H1 (cell line): ENCODE results near the gene OR5K2. TPM values are rescaled to one million over a fixed set of nuclear protein-coding genes. Genes with fewer than 3 reads are reported as not detected.

ENCODE experiments used
- CTCF ChIA-PET: fragments of 300-600 bp; sonication (Branson Sonifier 250); formaldehyde crosslinking; loops from one replicate; lab custom pipeline; 2021; ENCODE audit not compliant: partially characterized antibody; lab: Charles Lee
- POLR2A ChIA-PET: fragments of 300-600 bp; sonication (Branson Sonifier 250); formaldehyde crosslinking; loops from one replicate; lab custom pipeline; 2021; ENCODE audit warnings: inconsistent platforms; ENCODE audit not compliant: partially characterized antibody; lab: Charles Lee
- DNase-seq, 2 experiments: peaks; one replicate each; pipeline versions ENCODE4 v3.0.0 to v3.0.0-alpha.2; 2010 to 2022; ENCODE audit warnings: low spot score in 2 of 2, low read depth in 1 of 2, mixed read lengths in 1 of 2
- FAIRE-seq: peaks from 2 replicates; lab custom pipeline; 2011; peaks lifted over from hg19 to GRCh38; lab: Jason Lieb, UNC
- H2AFZ ChIP-seq: 2 replicates; pipeline ENCODE4 v1.8.1; 2012; ENCODE audit warnings: low read length, inconsistent platforms
- H2AK5ac ChIP-seq: 2 replicates; pipeline ENCODE4 v1.6.1; 2013; ENCODE audit warnings: low read depth, low read length
- H2BK120ac ChIP-seq: replicated peaks from 2 replicates; pipeline ENCODE3; 2013; ENCODE audit warnings: low read depth, low read length, inconsistent platforms
- H2BK12ac ChIP-seq: 2 replicates; pipeline ENCODE4 v1.6.1; 2013; ENCODE audit warnings: low read depth, low read length
- H2BK15ac ChIP-seq: 2 replicates; pipeline ENCODE4 v1.6.1; 2013; ENCODE audit warnings: low read length
- H2BK20ac ChIP-seq: 2 replicates; pipeline ENCODE4 v1.6.1; 2013; ENCODE audit warnings: low read length
- H2BK5ac ChIP-seq: 2 replicates; pipeline ENCODE4 v1.6.1; 2013; ENCODE audit warnings: low read depth, low read length
- H3K14ac ChIP-seq: 2 replicates; pipeline ENCODE4 v1.6.1; 2013; ENCODE audit warnings: inconsistent platforms; ENCODE audit not compliant: insufficient read length
- H3K18ac ChIP-seq: 2 replicates; pipeline ENCODE4 v1.6.1; 2013; ENCODE audit warnings: low read length; ENCODE audit errors: extremely low read depth
- H3K23ac ChIP-seq: 2 replicates; pipeline ENCODE4 v1.6.1; 2013; ENCODE audit warnings: inconsistent platforms; ENCODE audit not compliant: insufficient read length
- H3K23me2 ChIP-seq: 2 replicates; pipeline ENCODE4 v1.6.1; 2013; ENCODE audit warnings: low read depth, low read length
- H3K27ac ChIP-seq: 2 replicates; pipeline ENCODE4 v1.6.1; 2011; ENCODE audit warnings: low read depth, low read length, inconsistent platforms
- H3K27me3 ChIP-seq, 4 experiments: replicated peaks in 1 of 4; 1 replicate in 1 of 4; 2 replicates in 3 of 4; pipeline versions ENCODE4 v1.6.1 to v1.8.1; 2011 to 2013; ENCODE audit warnings: low read length in 3 of 4, mild to moderate bottlenecking in 3 of 4, inconsistent platforms in 2 of 4, mixed read lengths in 2 of 4, moderate library complexity in 1 of 4; ENCODE audit not compliant: control insufficient read depth in 3 of 4, insufficient read depth in 3 of 4; ENCODE audit errors: extremely low read depth in 1 of 4
- H3K36me3 ChIP-seq, 4 experiments: 2 replicates each; pipeline versions ENCODE4 v1.6.1 to v1.8.1; 2011 to 2013; ENCODE audit warnings: mild to moderate bottlenecking in 4 of 4, low read length in 3 of 4, moderate library complexity in 2 of 4, control low read depth in 1 of 4, inconsistent platforms in 1 of 4; ENCODE audit not compliant: insufficient read depth in 4 of 4, control insufficient read depth in 2 of 4
- H3K4ac ChIP-seq: replicated peaks from 2 replicates; pipeline ENCODE3; 2013; ENCODE audit warnings: low read length, low read depth, mixed read lengths, inconsistent platforms; ENCODE audit not compliant: insufficient read length
- H3K4me1 ChIP-seq, 4 experiments: replicated peaks in 1 of 4; 1 replicate in 1 of 4; 2 replicates in 3 of 4; pipeline versions ENCODE4 v1.6.1 to v1.8.1; 2011 to 2013; ENCODE audit warnings: low read length in 3 of 4, inconsistent platforms in 2 of 4, mixed read lengths in 1 of 4; ENCODE audit not compliant: insufficient read depth in 4 of 4, control insufficient read depth in 3 of 4
- H3K4me2 ChIP-seq, 2 experiments: 2 replicates each; pipeline versions ENCODE4 v1.6.1 to v1.8.1; 2011 to 2013; ENCODE audit warnings: low read depth in 2 of 2, low read length in 2 of 2, control low read depth in 1 of 2, inconsistent platforms in 1 of 2, mild to moderate bottlenecking in 1 of 2; ENCODE audit not compliant: insufficient read depth in 1 of 2
- H3K4me3 ChIP-seq, 4 experiments: fragments of 200-600, 300-600 bp in 1 of 4; sonication (generic), shearing (Covaris generic), sonication (Bioruptor Twin) in 1 of 4; 2 replicates each; pipeline versions ENCODE4 v1.5.1 to v1.8.1; 2011 to 2016; ENCODE audit warnings: low read length in 4 of 4, low read depth in 3 of 4, control low read depth in 2 of 4, inconsistent platforms in 2 of 4, mild to moderate bottlenecking in 2 of 4, mixed read lengths in 1 of 4, moderate library complexity in 1 of 4; ENCODE audit not compliant: insufficient read depth in 2 of 4; ENCODE audit errors: extremely low read depth in 1 of 4
- H3K56ac ChIP-seq: replicated peaks from 2 replicates; pipeline ENCODE3; 2013; ENCODE audit warnings: low read depth, mild to moderate bottlenecking, mixed read lengths, low read length, inconsistent platforms; ENCODE audit not compliant: insufficient read length
- H3K79me1 ChIP-seq: 2 replicates; pipeline ENCODE4 v1.6.1; 2013; ENCODE audit warnings: low read depth, low read length, control low read depth
- H3K79me2 ChIP-seq, 2 experiments: 2 replicates each; pipeline versions ENCODE4 v1.6.1 to v1.8.1; 2012 to 2013; ENCODE audit warnings: low read length in 2 of 2, mild to moderate bottlenecking in 2 of 2, inconsistent platforms in 1 of 2; ENCODE audit not compliant: insufficient read depth in 2 of 2, control insufficient read depth in 1 of 2
- H3K9ac ChIP-seq, 4 experiments: replicated peaks in 1 of 4; 1 replicate in 1 of 4; 2 replicates in 3 of 4; pipeline versions ENCODE4 v1.6.1 to v1.8.1; 2011 to 2013; ENCODE audit warnings: low read depth in 3 of 4, low read length in 3 of 4, control low read depth in 2 of 4, mild to moderate bottlenecking in 2 of 4, moderate library complexity in 2 of 4, inconsistent platforms in 1 of 4; ENCODE audit errors: extremely low read depth in 1 of 4
- H3K9me3 ChIP-seq, 2 experiments: 2 replicates each; pipeline versions ENCODE4 v1.6.1 to v1.8.1; 2012 to 2013; ENCODE audit warnings: mild to moderate bottlenecking in 2 of 2, moderate library complexity in 2 of 2, control low read depth in 1 of 2, inconsistent platforms in 1 of 2, low read depth in 1 of 2, low read length in 1 of 2, mixed read lengths in 1 of 2; ENCODE audit not compliant: insufficient read depth in 2 of 2
- H4K20me1 ChIP-seq, 2 experiments: replicated peaks in 1 of 2; 2 replicates each; pipeline versions ENCODE3 to v1.8.1; 2011 to 2013; ENCODE audit warnings: inconsistent platforms in 2 of 2, low read length in 2 of 2, mild to moderate bottlenecking in 1 of 2; ENCODE audit not compliant: insufficient read depth in 2 of 2, control insufficient read depth in 1 of 2
- H4K5ac ChIP-seq: 2 replicates; pipeline ENCODE4 v1.6.1; 2013; ENCODE audit warnings: low read length, low read depth, mixed read lengths, inconsistent platforms; ENCODE audit not compliant: insufficient read length
- H4K8ac ChIP-seq: 2 replicates; pipeline ENCODE4 v1.8.0; 2013; ENCODE audit warnings: mild to moderate bottlenecking, moderate library complexity, low read length, inconsistent platforms; ENCODE audit not compliant: insufficient read depth; ENCODE audit errors: extremely low read depth
- H4K91ac ChIP-seq: replicated peaks from 2 replicates; pipeline ENCODE3; 2013; ENCODE audit warnings: low read length, mixed read lengths, inconsistent platforms; ENCODE audit not compliant: insufficient read length
- CTCF ChIP-seq, 3 experiments: IDR thresholded peaks; 1 replicate in 2 of 3; 2 replicates in 1 of 3; pipeline versions ENCODE4 v1.5.1 to v1.6.1; 2011; ENCODE audit warnings: low read length in 3 of 3, mild to moderate bottlenecking in 3 of 3, inconsistent platforms in 2 of 3, low read depth in 1 of 3, moderate library complexity in 1 of 3; ENCODE audit not compliant: insufficient read depth in 1 of 3; ENCODE audit errors: control extremely low read depth in 1 of 3
- FOSL1 ChIP-seq: IDR thresholded peaks from 2 replicates; pipeline ENCODE4 v1.6.1; 2011; ENCODE audit warnings: mild to moderate bottlenecking, low read depth, low read length, moderate library complexity; ENCODE audit not compliant: insufficient read depth
- WGBS, 2 experiments: shearing (Covaris generic) in 1 of 2; methylation state at CpG; one replicate each; pipeline versions ENCODE4 v1.1.6 to v1.1.7; 2013 to 2015; ENCODE audit warnings: low lambda C conversion rate in 2 of 2, mixed read lengths in 2 of 2, inconsistent platforms in 1 of 2, low coverage in 1 of 2, missing lambda C conversion rate in 1 of 2; ENCODE audit not compliant: insufficient replicate concordance in 2 of 2, insufficient coverage in 1 of 2, insufficient read length in 1 of 2; ENCODE audit errors: extremely low coverage in 1 of 2, missing lambda C conversion rate in 1 of 2; 5-methylcytosine and 5-hydroxymethylcytosine counted together
- polyA plus RNA-seq, 7 experiments: library from polyadenylated mRNA; depleted of rRNA in 3 of 7; stranded (reverse) in 5 of 7; unstranded in 2 of 7; fragments of >200 nt in 5 of 7; fragments of 200-250 nt in 2 of 7; gene quantifications; 1 replicate in 5 of 7; 2 replicates in 1 of 7; 4 replicates in 1 of 7; pipeline versions ENCODE4 v1.2.1 to v1.2.3, GENCODE V29; 2011 to 2013; ENCODE audit warnings: missing spikeins in 2 of 7, mixed read lengths in 2 of 7
- total RNA-seq: library from RNA; stranded (reverse); fragmentation: NEBNext Ultra II Directional; extraction: Animal tissue kit (Norgen Biotek cat#: 25700); gene quantifications from 2 replicates; pipeline ENCODE4 v1.2.1, GENCODE V29; 2021

Gene OR5K2
- total and polyA plus RNA-seq, 2 of the 8 experiments (the other 6 are each of a cell fraction or from before 2014, with no cell fraction given), result not detected

DNA sequence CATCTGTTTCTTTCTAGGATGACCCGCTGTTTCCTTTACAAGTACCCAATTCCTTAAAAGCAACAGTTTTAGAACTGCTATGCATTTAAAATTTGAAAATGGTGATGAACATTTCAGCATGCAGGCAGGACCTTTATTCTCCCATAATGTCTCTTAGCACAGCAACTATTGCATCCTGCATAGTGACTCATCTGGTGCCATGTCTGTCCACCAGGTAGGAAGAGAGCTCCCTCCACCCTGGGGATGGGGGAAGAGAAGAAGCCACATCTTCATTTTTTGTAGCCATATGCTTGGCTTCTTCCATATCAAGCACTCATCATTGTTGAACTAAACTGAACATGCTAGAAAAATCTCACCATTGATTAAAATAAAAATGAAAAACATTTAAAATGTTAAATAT is 44.2 kb downstream of the OR5K2 start:
- no peak overlapping the region for H2AFZ ChIP-seq
- FAIRE-seq (no peak), DNase-seq (no peak)
- H2AK5ac ChIP-seq, result no peak overlapping the region
- H3K4me1 ChIP-seq, result peaks cover 0 to 2% (median 0%) of the 10 kb centered on the region in 4 experiments; a peak in 1 of 7 replicates
- no peak overlapping the region for H2BK120ac ChIP-seq
- ChIA-PET POLR2A (interaction anchor here (0.6 kb wide), 1 partner anchor 83 kb away, joined by 3 read pairs; no protein-coding TSS in a partner anchor), CTCF (interaction anchor here (0.9 kb wide), 1 partner anchor 55 kb away, joined by 3 read pairs; no protein-coding TSS in a partner anchor)
- no peak overlapping the region for H4K91ac ChIP-seq
- no peaks in the 10 kb centered on the region for H3K23me2 ChIP-seq
- H3K4me3 ChIP-seq, result no peak overlapping the region
- no peaks in the 10 kb centered on the region for H3K9me3 ChIP-seq
- 100% methylated on average over 1 of the region's 1 CpG; no CpG with 5 or more reads in 1 of the 2 experiments for WGBS, 2 experiments
- H4K20me1 ChIP-seq, result no peaks in the 10 kb centered on the region
- no peak overlapping the region for H3K4me2 ChIP-seq
- no peak overlapping the region for H4K5ac ChIP-seq
- H2BK20ac ChIP-seq, result no peak overlapping the region
- H3K18ac ChIP-seq, result no peak overlapping the region
- H3K14ac ChIP-seq, result no peak overlapping the region
- no peaks in the 10 kb centered on the region for H3K79me1 ChIP-seq
- H3K9ac ChIP-seq, result no peak overlapping the region
- H3K27me3 ChIP-seq, result peaks cover 0 to 1% (median 0%) of the 10 kb centered on the region in 4 experiments; a peak in 1 of 7 replicates
- H4K8ac ChIP-seq, result no peak overlapping the region
- no peak overlapping the region for H3K23ac ChIP-seq
- H3K27ac ChIP-seq, result no peak overlapping the region
- no peaks in the 10 kb centered on the region for H3K36me3 ChIP-seq
- no peak overlapping the region for H2BK15ac ChIP-seq
- H2BK5ac ChIP-seq, result no peak overlapping the region
- no peaks in the 10 kb centered on the region for H3K79me2 ChIP-seq
- H3K56ac ChIP-seq, result no peak overlapping the region
- H2BK12ac ChIP-seq, result no peak overlapping the region
- H3K4ac ChIP-seq, result no peak overlapping the region
- TF ChIP-seq FOSL1 (no peak), CTCF (IDR thresholded peaks at IDR 0.05; ENCODE audit: control extremely low read depth in 1 of 3, insufficient read depth in 1 of 3, low read depth in 1 of 3, low read length in 3 of 3) (no peak)
